ENCODE measurements around the gene NECAP2.

- TF ChIP-seq SIN3A (IDR thresholded peaks at IDR 0.05; ENCODE audit: borderline replicate concordance, insufficient read depth, low read length) (no peak), REST (IDR thresholded peaks at IDR 0.05; ENCODE audit: insufficient read depth in 1 of 2, low read depth in 2 of 2, low read length in 2 of 2) (no peak), POLR2AphosphoS5 (IDR thresholded peaks at IDR 0.05; ENCODE audit: low read depth, low read length) (no peak)
Observed at GRCh38 chr1:16464917-16465625, 24.5 kb downstream of the NECAP2 start.
